Osteocyte (in vitro differentiated cells): ENCODE data around the gene SNRPA1. TPM values are rescaled to one million over a fixed set of nuclear protein-coding genes. Genes with fewer than 3 reads are reported as not detected.

Experiments
- DNase-seq: peaks from one replicate; pipeline ENCODE4 v3.0.0; 2021; ENCODE audit warnings: mixed read lengths; ENCODE audit not compliant: unreplicated experiment; ENCODE audit errors: extremely low spot score
- H3K27ac Mint-ChIP-seq: one replicate; pipeline ENCODE4 v1.8.0; 2021; ENCODE audit warnings: mild to moderate bottlenecking, mixed read lengths; ENCODE audit not compliant: unreplicated experiment
- H3K27me3 Mint-ChIP-seq: one replicate; pipeline ENCODE4 v1.8.0; 2021; ENCODE audit warnings: mixed read lengths; ENCODE audit not compliant: unreplicated experiment
- H3K36me3 Mint-ChIP-seq: one replicate; pipeline ENCODE4 v1.8.0; 2021; ENCODE audit warnings: mixed read lengths; ENCODE audit not compliant: unreplicated experiment
- H3K4me1 Mint-ChIP-seq: one replicate; pipeline ENCODE4 v1.8.0; 2021; ENCODE audit warnings: mixed read lengths; ENCODE audit not compliant: unreplicated experiment
- H3K4me3 Mint-ChIP-seq: one replicate; pipeline ENCODE4 v1.8.0; 2021; ENCODE audit warnings: mild to moderate bottlenecking, moderate library complexity, mixed read lengths; ENCODE audit not compliant: unreplicated experiment
- H3K9me3 Mint-ChIP-seq: one replicate; pipeline ENCODE4 v1.8.0; 2021; ENCODE audit warnings: mixed read lengths; ENCODE audit not compliant: unreplicated experiment
- total RNA-seq: library from RNA; stranded (reverse); gene quantifications from 2 replicates; pipeline ENCODE4 v1.2.1, GENCODE V29; 2021
- TF ChIP-seq, protein P1 (sequence below): fragments of 200-600 bp; sonication (generic); IDR thresholded peaks from 2 replicates; pipeline ENCODE4 v1.5.0; 2021; ENCODE audit warnings: antibody characterized with exemption, mild to moderate bottlenecking, moderate library complexity

SNRPA1 gene
- total RNA-seq, 1 donor from 2014 or later: 34.6 TPM

DNA sequence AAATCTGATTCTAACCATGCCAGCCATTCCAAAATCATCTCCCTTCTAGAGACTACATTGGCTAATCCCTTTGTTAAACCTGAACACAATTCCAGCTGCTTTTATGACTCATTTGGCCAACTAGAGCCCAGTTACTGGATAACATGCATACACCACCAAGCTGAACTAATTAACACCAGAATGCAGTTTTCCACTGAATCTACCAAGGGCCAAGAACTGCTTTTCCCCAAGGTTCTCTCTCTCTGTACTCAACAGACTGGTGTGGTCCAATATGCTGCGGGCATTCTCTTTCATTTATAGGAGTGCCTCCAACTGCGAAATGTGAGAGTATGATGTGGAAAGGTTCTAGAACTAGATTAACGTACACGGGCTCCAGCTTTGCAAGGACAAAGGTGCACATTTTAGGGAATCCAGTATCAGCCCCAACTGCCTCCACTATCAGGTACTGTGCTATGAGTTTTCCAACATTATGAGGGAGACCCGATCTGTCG is 44.7 kb downstream of the SNRPA1 start:
- peaks cover 8% of the 10 kb centered on the region for H3K36me3 Mint-ChIP-seq
- no peaks in the 10 kb centered on the region for H3K27me3 Mint-ChIP-seq
- H3K9me3 Mint-ChIP-seq: no peaks in the 10 kb centered on the region
- peak overlapping the region; percentile 91 for H3K27ac Mint-ChIP-seq
- no peak for DNase-seq
- H3K4me3 Mint-ChIP-seq: peak overlapping the region; percentile 88
- TF ChIP-seq, protein P1, sequence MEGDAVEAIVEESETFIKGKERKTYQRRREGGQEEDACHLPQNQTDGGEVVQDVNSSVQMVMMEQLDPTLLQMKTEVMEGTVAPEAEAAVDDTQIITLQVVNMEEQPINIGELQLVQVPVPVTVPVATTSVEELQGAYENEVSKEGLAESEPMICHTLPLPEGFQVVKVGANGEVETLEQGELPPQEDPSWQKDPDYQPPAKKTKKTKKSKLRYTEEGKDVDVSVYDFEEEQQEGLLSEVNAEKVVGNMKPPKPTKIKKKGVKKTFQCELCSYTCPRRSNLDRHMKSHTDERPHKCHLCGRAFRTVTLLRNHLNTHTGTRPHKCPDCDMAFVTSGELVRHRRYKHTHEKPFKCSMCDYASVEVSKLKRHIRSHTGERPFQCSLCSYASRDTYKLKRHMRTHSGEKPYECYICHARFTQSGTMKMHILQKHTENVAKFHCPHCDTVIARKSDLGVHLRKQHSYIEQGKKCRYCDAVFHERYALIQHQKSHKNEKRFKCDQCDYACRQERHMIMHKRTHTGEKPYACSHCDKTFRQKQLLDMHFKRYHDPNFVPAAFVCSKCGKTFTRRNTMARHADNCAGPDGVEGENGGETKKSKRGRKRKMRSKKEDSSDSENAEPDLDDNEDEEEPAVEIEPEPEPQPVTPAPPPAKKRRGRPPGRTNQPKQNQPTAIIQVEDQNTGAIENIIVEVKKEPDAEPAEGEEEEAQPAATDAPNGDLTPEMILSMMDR: no peak
- peaks cover 45% of the 10 kb centered on the region for H3K4me1 Mint-ChIP-seq

DNA sequence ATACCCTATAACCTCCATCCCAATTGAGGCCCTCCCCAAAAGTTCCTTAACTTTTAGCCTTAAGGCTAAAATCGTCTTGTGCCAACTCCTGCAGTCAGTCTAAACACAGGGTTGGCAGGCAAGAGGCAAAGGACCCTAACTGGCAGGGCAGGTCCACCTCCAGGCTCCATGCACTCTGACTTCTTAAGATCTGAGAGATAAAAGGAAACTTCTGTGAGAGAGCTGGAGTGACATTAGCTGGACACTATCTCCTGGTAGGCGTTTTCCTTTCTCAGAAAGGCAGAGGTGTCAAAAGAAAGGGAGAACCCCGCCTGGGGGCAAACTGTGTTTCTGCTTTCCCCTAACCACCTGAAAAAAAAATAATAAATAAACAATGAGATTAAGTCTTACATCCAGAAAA is 46.8 kb downstream of the SNRPA1 start:
- TF ChIP-seq, protein P1: no peak
- Mint-ChIP-seq H3K9me3 (no peaks in the 10 kb centered on the region), H3K4me3 (no peak overlapping the region), H3K27me3 (no peaks in the 10 kb centered on the region), H3K36me3 (peaks cover 8% of the 10 kb centered on the region), H3K4me1 (peaks cover 63% of the 10 kb centered on the region), H3K27ac (no peak overlapping the region)
- peak; percentile 13 for DNase-seq

DNA sequence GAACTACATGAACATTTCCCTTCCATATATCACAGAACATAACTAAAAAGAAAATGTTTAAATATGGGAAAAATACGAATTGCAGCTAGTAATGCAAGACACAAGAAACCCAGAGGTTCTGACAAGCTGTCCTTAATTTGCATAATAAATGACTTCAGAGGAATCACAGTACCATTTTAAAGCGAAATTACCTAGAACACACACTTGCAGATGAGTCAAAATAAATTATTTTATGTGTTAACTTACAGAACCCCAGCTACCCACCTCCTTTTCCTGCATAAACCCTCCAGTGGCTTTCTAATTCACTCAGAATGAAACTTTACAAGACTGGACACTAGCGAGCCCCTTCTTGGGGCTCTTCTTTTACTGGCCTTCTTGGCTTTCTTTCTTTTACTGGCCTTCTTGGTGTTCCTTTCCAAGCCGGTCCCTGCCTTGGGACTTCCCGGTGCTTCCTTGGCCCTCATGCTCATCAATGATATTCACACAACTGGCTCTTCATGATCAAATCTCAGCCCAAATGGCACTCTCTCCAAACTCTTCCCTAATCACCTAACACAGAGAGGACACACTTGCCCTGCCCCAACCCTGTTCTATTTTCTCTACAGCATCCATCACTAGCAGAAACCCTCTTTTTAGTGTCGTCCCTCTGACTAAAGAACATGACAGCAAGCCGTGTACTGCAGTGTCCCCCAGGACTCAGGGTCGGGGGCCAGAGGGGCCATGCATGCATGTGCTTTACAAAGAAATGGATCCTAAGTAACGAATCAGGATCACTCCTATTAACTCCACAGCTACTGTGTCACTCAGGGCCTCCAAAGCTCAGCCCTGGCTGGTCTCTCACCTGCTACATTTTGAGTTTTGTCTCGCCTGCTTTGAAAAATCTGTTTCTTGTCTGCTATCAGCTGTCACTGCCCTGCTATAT is 48.0 kb downstream of the SNRPA1 start:
- Mint-ChIP-seq H3K27ac (peak overlapping the region; percentile 42), H3K27me3 (no peaks in the 10 kb centered on the region), H3K9me3 (no peaks in the 10 kb centered on the region), H3K4me1 (peaks cover 65% of the 10 kb centered on the region), H3K36me3 (peaks cover 8% of the 10 kb centered on the region), H3K4me3 (no peak overlapping the region)
- peak; percentile 63 for DNase-seq
- TF ChIP-seq, protein P1: no peak

DNA sequence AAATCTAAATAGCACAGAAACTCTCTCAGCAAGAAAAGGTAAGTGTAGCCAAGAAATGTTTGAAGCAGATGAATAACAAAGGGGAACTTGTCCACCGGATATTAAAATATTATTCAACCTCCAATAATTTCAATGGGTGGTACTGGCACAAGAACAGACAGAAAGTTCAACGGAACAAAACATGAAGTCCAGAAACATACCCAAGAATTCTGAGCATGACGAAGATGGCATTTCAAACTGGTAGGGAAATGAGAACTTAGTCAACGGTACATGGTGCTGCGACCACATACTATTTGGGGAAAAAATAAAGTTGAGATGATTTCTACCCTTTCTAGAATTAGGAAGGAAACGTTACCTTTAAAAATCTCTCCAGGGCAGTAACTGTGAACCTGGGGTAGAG is 48.7 kb downstream of the SNRPA1 start:
- Mint-ChIP-seq H3K27ac (no peak overlapping the region), H3K36me3 (peaks cover 8% of the 10 kb centered on the region), H3K4me1 (peaks cover 67% of the 10 kb centered on the region), H3K4me3 (no peak overlapping the region), H3K9me3 (no peaks in the 10 kb centered on the region), H3K27me3 (no peaks in the 10 kb centered on the region)
- TF ChIP-seq, protein P1: no peak
- no peak for DNase-seq
